Measurements from ENCODE around the gene MAST2. TPM values are rescaled to one million over a fixed set of nuclear protein-coding genes. Genes with fewer than 3 reads are reported as not detected.

Gene MAST2
- total and polyA plus RNA-seq, 2 donors (not counting 3 experiments of a cell fraction or from before 2014, with no cell fraction given) = 25.0 to 41.2 TPM

- intact Hi-C loops (cut with micrococcal nuclease) = no loop called here
- no peak for FAIRE-seq
These were observed 272.9 kb downstream of the MAST2 start for GRCh38 chr1:46076343-46076742.

More at GRCh38 chr1:46076343-46076742, 272.9 kb downstream of the MAST2 start:
- Histone ChIP-seq H3K4me2 (ENCODE audit: insufficient read depth, low read length) (no peak overlapping the region), H3K9me1 (replicated peaks; ENCODE audit: control insufficient read depth, extremely low read depth, insufficient read depth, low read length) (no peaks in the 10 kb centered on the region), H4K20me1 (replicated peaks; ENCODE audit: control insufficient read depth, extremely low read depth, insufficient read depth, low read length) (no peaks in the 10 kb centered on the region), H3K36me3 (ENCODE audit: control insufficient read depth in 2 of 2, extremely low read depth in 1 of 2, insufficient read depth in 2 of 2, low read length in 2 of 2) (peaks cover 0 to 2% of the 10 kb centered on the region in 2 experiments), H3K79me2 (ENCODE audit: control insufficient read depth, insufficient read depth, low read length) (no peaks in the 10 kb centered on the region), H3K9me3 (replicated peaks; ENCODE audit: control insufficient read depth, insufficient read depth, low read length) (no peaks in the 10 kb centered on the region), H3K9ac (replicated peaks; ENCODE audit: extremely low read depth, insufficient read depth, low read length) (no peak overlapping the region), H3K4me1 (ENCODE audit: control insufficient read depth, extremely low read depth, insufficient read depth, low read length) (peaks cover 5% of the 10 kb centered on the region), H3K27me3 (ENCODE audit: control insufficient read depth in 2 of 2, insufficient read depth in 2 of 2, low read length in 2 of 2) (no peaks in the 10 kb centered on the region), H2AFZ (ENCODE audit: low read depth, low read length) (no peak overlapping the region), H3K4me3 (replicated peaks in 1 of 3; ENCODE audit: insufficient read depth in 1 of 3, low read depth in 1 of 3, low read length in 3 of 3) (no peak overlapping the region), H3K27ac (ENCODE audit: insufficient read depth, low read depth, low read length) (no peak overlapping the region)
- no TSS peak for BruUV-seq (replicated peaks)
- POLR2A ChIA-PET = no interaction called here
- CTCF ChIA-PET = interaction anchor here (0.7 to 1.5 kb wide), 3 partner anchors 9 to 12 kb away, joined by 3 to 4 read pairs (median 4); no protein-coding TSS in a partner anchor
- dilution Hi-C loops (cut with MboI; ENCODE audit: extremely low pct_ligation_motif_present, low sequenced_read_pairs) = no loop called here
- TF ChIP-seq FOS (IDR thresholded peaks at IDR 0.05; ENCODE audit: borderline replicate concordance, insufficient read depth, low read length) (no peak), POLR2A (IDR thresholded peaks at IDR 0.05; ENCODE audit: low read depth, low read length) (no peak), EZH2 (IDR thresholded peaks at IDR 0.05; ENCODE audit: borderline replicate concordance, low read depth, low read length, severe bottlenecking) (no peak), POLR2AphosphoS5 (IDR thresholded peaks at IDR 0.05; ENCODE audit: insufficient read depth, low read depth, low read length) (no peak), MYC (IDR thresholded peaks at IDR 0.05; ENCODE audit: low read depth, low read length) (no peak), GATA2 (IDR thresholded peaks at IDR 0.05; ENCODE audit: insufficient read depth, insufficient read length, low read depth, low read length) (no peak), JUN (IDR thresholded peaks at IDR 0.05; ENCODE audit: borderline replicate concordance, insufficient read depth, insufficient read length, low read depth) (no peak)
- TF ChIP-seq, protein P1, sequence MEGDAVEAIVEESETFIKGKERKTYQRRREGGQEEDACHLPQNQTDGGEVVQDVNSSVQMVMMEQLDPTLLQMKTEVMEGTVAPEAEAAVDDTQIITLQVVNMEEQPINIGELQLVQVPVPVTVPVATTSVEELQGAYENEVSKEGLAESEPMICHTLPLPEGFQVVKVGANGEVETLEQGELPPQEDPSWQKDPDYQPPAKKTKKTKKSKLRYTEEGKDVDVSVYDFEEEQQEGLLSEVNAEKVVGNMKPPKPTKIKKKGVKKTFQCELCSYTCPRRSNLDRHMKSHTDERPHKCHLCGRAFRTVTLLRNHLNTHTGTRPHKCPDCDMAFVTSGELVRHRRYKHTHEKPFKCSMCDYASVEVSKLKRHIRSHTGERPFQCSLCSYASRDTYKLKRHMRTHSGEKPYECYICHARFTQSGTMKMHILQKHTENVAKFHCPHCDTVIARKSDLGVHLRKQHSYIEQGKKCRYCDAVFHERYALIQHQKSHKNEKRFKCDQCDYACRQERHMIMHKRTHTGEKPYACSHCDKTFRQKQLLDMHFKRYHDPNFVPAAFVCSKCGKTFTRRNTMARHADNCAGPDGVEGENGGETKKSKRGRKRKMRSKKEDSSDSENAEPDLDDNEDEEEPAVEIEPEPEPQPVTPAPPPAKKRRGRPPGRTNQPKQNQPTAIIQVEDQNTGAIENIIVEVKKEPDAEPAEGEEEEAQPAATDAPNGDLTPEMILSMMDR (IDR thresholded peaks at IDR 0.05; ENCODE audit: extremely low read depth in 1 of 2, insufficient read depth in 1 of 2, low read depth in 1 of 2, low read length in 2 of 2) = no peak
- TF ChIP-seq, protein P2, sequence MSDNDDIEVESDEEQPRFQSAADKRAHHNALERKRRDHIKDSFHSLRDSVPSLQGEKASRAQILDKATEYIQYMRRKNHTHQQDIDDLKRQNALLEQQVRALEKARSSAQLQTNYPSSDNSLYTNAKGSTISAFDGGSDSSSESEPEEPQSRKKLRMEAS (IDR thresholded peaks at IDR 0.05; ENCODE audit: insufficient read depth, insufficient read length) = no peak
- no peak for DNase-seq (ENCODE audit: low read depth, low spot score)

Data from endothelial cell of umbilical vein (primary cell).